Activated naive CD4-positive, alpha-beta T cell treated with Interleukin-2 at 50 U/mL for 16 hours (primary cell): ENCODE measurements around the gene CLPX.

Source experiments
- DNase-seq: peaks from one replicate; pipeline ENCODE4 v3.0.0-alpha.2; 2020

CLPX gene

DNA sequence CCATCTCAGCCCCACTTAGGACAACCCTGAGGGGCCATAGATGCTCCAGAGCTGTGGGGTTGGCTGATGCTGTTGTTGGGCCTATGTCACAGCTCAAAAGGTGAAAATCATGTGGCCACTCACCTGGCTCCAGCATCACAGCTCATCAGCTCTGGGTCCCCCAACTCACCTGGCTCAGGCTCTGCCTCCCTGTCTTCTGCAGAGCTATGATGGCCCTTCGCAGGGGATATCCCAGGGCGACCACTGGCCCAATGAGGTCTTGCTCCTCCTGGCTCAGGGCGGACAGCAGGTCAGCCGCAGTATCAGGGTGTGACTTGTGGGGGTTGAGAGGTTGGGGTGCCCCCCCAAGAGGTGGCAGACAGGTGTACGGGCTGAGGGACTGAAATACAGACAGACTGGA lies 85.8 kb downstream of the CLPX start:
- DNase-seq, result no peak
